GM12878 (cell line): ENCODE results near the gene TIAM1. TPM values are rescaled to one million over a fixed set of nuclear protein-coding genes. Genes with fewer than 3 reads are reported as not detected.

Experiments
- ATAC-seq: fragments of 200-7000 bp; cut with Tn5 transposase; 3 replicates; pipeline ENCODE4 v1.9.1; 2020; ENCODE audit warnings: mild to moderate bottlenecking, moderate library complexity
- BruUV-seq: library from RNA; stranded (reverse); fragments of 400-500 nt; replicated peaks from 2 replicates; lab custom pipeline; 2021; lab: Mats Ljungman, UMichigan
- CTCF ChIA-PET: fragments of 300-600 bp; sonication (Branson Sonifier 250); formaldehyde crosslinking; extraction: SDS; loops from one replicate; lab custom pipeline; 2021; ENCODE audit warnings: inconsistent platforms; lab: Yijun Ruan, JAX
- POLR2A ChIA-PET: fragments of 350-600 bp; formaldehyde crosslinking; extraction: SDS; loops from one replicate; lab custom pipeline; 2021; ENCODE audit warnings: inconsistent platforms; lab: Charles Lee
- RAD21 ChIA-PET: fragments of 300-600 bp; sonication (Branson Sonifier 250); formaldehyde crosslinking; loops from one replicate; lab custom pipeline; 2023; ENCODE audit warnings: antibody characterized with exemption; ENCODE audit not compliant: unreplicated experiment; lab: Charles Lee
- SMC1A ChIA-PET: fragments of 300-600 bp; sonication (Branson Sonifier 250); formaldehyde crosslinking; loops from one replicate; lab custom pipeline; 2023; ENCODE audit not compliant: unreplicated experiment, uncharacterized antibody; lab: Charles Lee
- DNase-seq: peaks from one replicate; pipeline ENCODE4 v3.0.0-alpha.2; 2011; ENCODE audit warnings: low read depth, low spot score
- FAIRE-seq: peaks from 3 replicates; lab custom pipeline; 2011; peaks lifted over from hg19 to GRCh38; lab: Jason Lieb, UNC
- H2AFZ ChIP-seq: 2 replicates; pipeline ENCODE4 v1.6.0; 2011; ENCODE audit warnings: low read depth, low read length, control low read depth; ENCODE audit not compliant: control insufficient read depth
- H3K27ac ChIP-seq: 2 replicates; pipeline ENCODE4 v1.5.1; 2011; ENCODE audit warnings: control low read depth; ENCODE audit not compliant: control insufficient read depth, insufficient read depth
- H3K27me3 ChIP-seq, 2 experiments: replicated peaks in 1 of 2; 2 replicates each; pipeline versions ENCODE4 v1.6.0 to v1.6.1; 2011; ENCODE audit warnings: low read length in 1 of 2; ENCODE audit not compliant: control insufficient read depth in 2 of 2, insufficient read depth in 2 of 2
- H3K36me3 ChIP-seq, 2 experiments: 2 replicates each; pipeline ENCODE4 v1.5.1; 2011; ENCODE audit warnings: low read length in 1 of 2; ENCODE audit not compliant: control insufficient read depth in 2 of 2, insufficient read depth in 2 of 2
- H3K4me1 ChIP-seq: 2 replicates; pipeline ENCODE4 v1.6.1; 2011; ENCODE audit warnings: mild to moderate bottlenecking, low read length, moderate library complexity, mixed read lengths; ENCODE audit not compliant: control insufficient read depth, insufficient read depth
- H3K4me2 ChIP-seq: 2 replicates; pipeline ENCODE4 v1.6.0; 2011; ENCODE audit warnings: control low read depth; ENCODE audit not compliant: control insufficient read depth, insufficient read depth
- H3K4me3 ChIP-seq: fragments of 200-600 bp; sonication (generic); 2 replicates; pipeline ENCODE4 v1.5.1; 2016
- H3K79me2 ChIP-seq: 2 replicates; pipeline ENCODE4 v1.6.0; 2011; ENCODE audit warnings: low read length; ENCODE audit not compliant: control insufficient read depth, insufficient read depth
- H3K9ac ChIP-seq: 2 replicates; pipeline ENCODE4 v1.8.0; 2011; ENCODE audit warnings: low read length, control low read depth, mixed read lengths; ENCODE audit not compliant: control insufficient read depth, insufficient read depth
- H3K9me3 ChIP-seq: replicated peaks from 3 replicates; pipeline ENCODE4 v1.5.1; 2011; ENCODE audit warnings: mild to moderate bottlenecking, low read length; ENCODE audit not compliant: control insufficient read depth, insufficient read depth
- H4K20me1 ChIP-seq: 2 replicates; pipeline ENCODE4 v1.6.0; 2011; ENCODE audit not compliant: control insufficient read depth, insufficient read depth
- BACH1 ChIP-seq: fragments of 450-650 bp; IDR thresholded peaks from 2 replicates; pipeline ENCODE4 v1.6.1; 2017; ENCODE audit warnings: mild to moderate bottlenecking, borderline replicate concordance
- BHLHE40 ChIP-seq, 2 experiments: fragments of 450-650 bp in 1 of 2; IDR thresholded peaks; 2 replicates each; pipeline ENCODE4 v1.6.1; 2011 to 2017; ENCODE audit warnings: low read depth in 2 of 2, borderline replicate concordance in 1 of 2, improper control_type of control experiment in 1 of 2, low read length in 1 of 2, mild to moderate bottlenecking in 1 of 2
- CBX3 ChIP-seq: fragments of 200-600 bp; sonication (generic); IDR thresholded peaks from 2 replicates; pipeline ENCODE4 v1.6.1; 2016; ENCODE audit warnings: low read depth, borderline replicate concordance
- CBX5 ChIP-seq: sonication (generic); IDR thresholded peaks from 2 replicates; pipeline ENCODE4 v1.6.1; 2016; ENCODE audit warnings: low read depth, moderate library complexity, mild to moderate bottlenecking, inconsistent platforms
- CEBPZ ChIP-seq: fragments of 150-350 bp; IDR thresholded peaks from 2 replicates; pipeline ENCODE4 v1.6.1; 2016; ENCODE audit warnings: low read depth, low read length
- EGR1 ChIP-seq, 2 experiments: IDR thresholded peaks; 1 replicate in 1 of 2; 2 replicates in 1 of 2; pipeline ENCODE4 v1.6.1; 2011 to 2012; ENCODE audit warnings: low read depth in 2 of 2, low read length in 2 of 2, borderline replicate concordance in 1 of 2, mild to moderate bottlenecking in 1 of 2, moderate library complexity in 1 of 2
- JUND ChIP-seq: IDR thresholded peaks from 2 replicates; pipeline ENCODE4 v1.6.1; 2012; ENCODE audit warnings: low read depth, mild to moderate bottlenecking, low read length, improper control_type of control experiment, moderate library complexity
- KLF5 ChIP-seq: fragments of 450-650 bp; IDR thresholded peaks from 2 replicates; pipeline ENCODE4 v1.6.1; 2014; ENCODE audit warnings: mild to moderate bottlenecking; ENCODE audit not compliant: partially characterized antibody
- NRF1 ChIP-seq: conservative IDR thresholded peaks from 2 replicates; pipeline ENCODE4 v1.6.1; 2011; ENCODE audit warnings: mild to moderate bottlenecking, low read depth, low read length, improper control_type of control experiment
- PBX3 ChIP-seq: IDR thresholded peaks from 2 replicates; pipeline ENCODE4 v1.6.1; 2011; ENCODE audit warnings: mild to moderate bottlenecking, low read depth, low read length, moderate library complexity; ENCODE audit not compliant: insufficient replicate concordance
- SMAD5 ChIP-seq: IDR thresholded peaks from 2 replicates; pipeline ENCODE4 v1.6.1; 2016; ENCODE audit warnings: antibody characterized with exemption, low read depth
- SP1 ChIP-seq: IDR thresholded peaks from one replicate; pipeline ENCODE4 v1.6.1; 2011; ENCODE audit warnings: low read depth, low read length
- ZNF274 ChIP-seq: IDR thresholded peaks from one replicate; pipeline ENCODE4 v1.8.0; 2011; ENCODE audit not compliant: insufficient read length, insufficient read depth
- WGBS: methylation state at CpG from one replicate; pipeline ENCODE4 v1.1.6; 2016; ENCODE audit warnings: low lambda C conversion rate; ENCODE audit not compliant: insufficient replicate concordance, insufficient coverage; ENCODE audit errors: missing lambda C conversion rate; 5-methylcytosine and 5-hydroxymethylcytosine counted together
- in situ Hi-C: fragments of 300-500 bp; cut with MboI; formaldehyde crosslinking; loops from 9 replicates; pipeline ENCODE4 v1.14.3; 2018; ENCODE audit warnings: mixed read lengths
- intact Hi-C: fragments of 100-400 bp; cut with micrococcal nuclease; formaldehyde crosslinking; loops from one replicate; pipeline ENCODE4 v1.14.2; 2022; ENCODE audit not compliant: unreplicated experiment
- polyA plus RNA-seq, 11 experiments: library from polyadenylated mRNA; depleted of rRNA in 4 of 11; unstranded in 6 of 11; stranded (reverse) in 5 of 11; fragments of >200 nt; fragmentation: Nextera tagmentation in 4 of 11; fragmentation: Illumina TruSeq in 1 of 11; extraction: Ambion mirVana in 4 of 11; extraction: Trizol in 1 of 11; gene quantifications; 1 replicate in 1 of 11; 2 replicates in 10 of 11; pipeline versions ENCODE4 v1.2.1 to v1.2.3, GENCODE V29; 2011 to 2016; ENCODE audit warnings: inconsistent platforms in 2 of 11, missing spikeins in 2 of 11, low read depth in 1 of 11
- total RNA-seq, 4 experiments: library from RNA; depleted of rRNA in 3 of 4; stranded (reverse); fragments of >200 nt in 3 of 4; fragmentation: Illumina TruSeq in 1 of 4; extraction: Trizol in 1 of 4; gene quantifications; 2 replicates each; pipeline versions ENCODE4 v1.2.1 to v1.2.3, GENCODE V29; 2013 to 2021
- TF ChIP-seq, protein P1 (sequence below): IDR thresholded peaks from 2 replicates; pipeline ENCODE4 v1.6.1; 2012; ENCODE audit warnings: low read depth, low read length, improper control_type of control experiment
- TF ChIP-seq, protein P2 (sequence below): fragments of 450-650 bp; IDR thresholded peaks from 2 replicates; pipeline ENCODE4 v1.6.1; 2016; ENCODE audit warnings: mild to moderate bottlenecking, moderate library complexity, borderline replicate concordance

Gene TIAM1
- total and polyA plus RNA-seq, 10 of the 15 experiments (the other 5 are each of a cell fraction or from before 2014, with no cell fraction given), result 0.31 to 35.9 (median 0.78) TPM

DNA sequence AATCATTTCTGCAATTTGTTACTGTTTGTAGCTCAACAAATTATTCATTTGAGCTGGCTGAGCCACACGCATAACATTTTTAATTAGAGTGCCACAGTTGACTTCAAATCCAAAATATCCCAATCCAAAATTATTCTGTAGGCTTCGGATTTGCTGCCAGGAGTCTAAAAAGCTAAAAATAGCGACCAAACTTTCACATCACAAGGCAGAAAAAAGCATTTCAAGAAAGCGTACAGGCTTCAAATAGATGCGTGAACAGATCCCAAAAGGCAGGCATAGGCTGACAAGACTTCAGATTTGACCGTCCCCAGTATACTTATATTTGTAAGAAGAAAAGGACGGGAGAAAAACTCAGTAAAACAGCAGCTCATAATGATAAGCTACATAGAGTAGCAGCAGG is 24.3 kb upstream of the TIAM1 start:
- no peak overlapping the region for H3K4me2 ChIP-seq
- H3K4me1 ChIP-seq, result no peaks in the 10 kb centered on the region
- no peak overlapping the region for H3K27ac ChIP-seq
- SMC1A ChIA-PET, result interaction anchor here (0.7 to 1.0 kb wide), 2 partner anchors 25 to 31 kb away, joined by 3 read pairs; no protein-coding TSS in a partner anchor
- ATAC-seq, result no peak
- POLR2A ChIA-PET, result interaction anchor here (0.6 kb wide), 1 partner anchor 139 kb away, joined by 5 read pairs; no protein-coding TSS in a partner anchor
- H4K20me1 ChIP-seq, result no peaks in the 10 kb centered on the region
- no peaks in the 10 kb centered on the region for H3K79me2 ChIP-seq
- RAD21 ChIA-PET, result interaction anchor here (1.4 kb wide), 1 partner anchor 41 kb away, joined by 4 read pairs; no protein-coding TSS in a partner anchor
- BruUV-seq, result no TSS peak
- no peak overlapping the region for H3K4me3 ChIP-seq
- H3K27me3 ChIP-seq, result no peaks in the 10 kb centered on the region
- 33% methylated on average over 7 of the region's 7 CpGs for WGBS
- no peak overlapping the region for H3K9ac ChIP-seq
- no peak for DNase-seq
- H2AFZ ChIP-seq, result no peak overlapping the region
- H3K9me3 ChIP-seq, result no peaks in the 10 kb centered on the region
- intact Hi-C loops (no loop called here), in situ Hi-C loops (no loop called here)
- no peaks in the 10 kb centered on the region for H3K36me3 ChIP-seq
- CTCF ChIA-PET, result no interaction called here
- FAIRE-seq, result no peak
- TF ChIP-seq BACH1 (no peak), PBX3 (no peak), JUND (no peak), KLF5 (no peak), SMAD5 (no peak), CEBPZ (no peak), CBX5 (no peak), CBX3 (no peak), EGR1 (IDR thresholded peaks at IDR 0.05; ENCODE audit: borderline replicate concordance in 1 of 2, low read depth in 2 of 2, low read length in 2 of 2) (no peak), SP1 (no peak), NRF1 (no peak), BHLHE40 (IDR thresholded peaks at IDR 0.05; ENCODE audit: borderline replicate concordance in 1 of 2, low read depth in 2 of 2, low read length in 1 of 2) (no peak), ZNF274 (no peak)
- TF ChIP-seq, protein P1, sequence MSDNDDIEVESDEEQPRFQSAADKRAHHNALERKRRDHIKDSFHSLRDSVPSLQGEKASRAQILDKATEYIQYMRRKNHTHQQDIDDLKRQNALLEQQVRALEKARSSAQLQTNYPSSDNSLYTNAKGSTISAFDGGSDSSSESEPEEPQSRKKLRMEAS, result no peak
- TF ChIP-seq, protein P2, sequence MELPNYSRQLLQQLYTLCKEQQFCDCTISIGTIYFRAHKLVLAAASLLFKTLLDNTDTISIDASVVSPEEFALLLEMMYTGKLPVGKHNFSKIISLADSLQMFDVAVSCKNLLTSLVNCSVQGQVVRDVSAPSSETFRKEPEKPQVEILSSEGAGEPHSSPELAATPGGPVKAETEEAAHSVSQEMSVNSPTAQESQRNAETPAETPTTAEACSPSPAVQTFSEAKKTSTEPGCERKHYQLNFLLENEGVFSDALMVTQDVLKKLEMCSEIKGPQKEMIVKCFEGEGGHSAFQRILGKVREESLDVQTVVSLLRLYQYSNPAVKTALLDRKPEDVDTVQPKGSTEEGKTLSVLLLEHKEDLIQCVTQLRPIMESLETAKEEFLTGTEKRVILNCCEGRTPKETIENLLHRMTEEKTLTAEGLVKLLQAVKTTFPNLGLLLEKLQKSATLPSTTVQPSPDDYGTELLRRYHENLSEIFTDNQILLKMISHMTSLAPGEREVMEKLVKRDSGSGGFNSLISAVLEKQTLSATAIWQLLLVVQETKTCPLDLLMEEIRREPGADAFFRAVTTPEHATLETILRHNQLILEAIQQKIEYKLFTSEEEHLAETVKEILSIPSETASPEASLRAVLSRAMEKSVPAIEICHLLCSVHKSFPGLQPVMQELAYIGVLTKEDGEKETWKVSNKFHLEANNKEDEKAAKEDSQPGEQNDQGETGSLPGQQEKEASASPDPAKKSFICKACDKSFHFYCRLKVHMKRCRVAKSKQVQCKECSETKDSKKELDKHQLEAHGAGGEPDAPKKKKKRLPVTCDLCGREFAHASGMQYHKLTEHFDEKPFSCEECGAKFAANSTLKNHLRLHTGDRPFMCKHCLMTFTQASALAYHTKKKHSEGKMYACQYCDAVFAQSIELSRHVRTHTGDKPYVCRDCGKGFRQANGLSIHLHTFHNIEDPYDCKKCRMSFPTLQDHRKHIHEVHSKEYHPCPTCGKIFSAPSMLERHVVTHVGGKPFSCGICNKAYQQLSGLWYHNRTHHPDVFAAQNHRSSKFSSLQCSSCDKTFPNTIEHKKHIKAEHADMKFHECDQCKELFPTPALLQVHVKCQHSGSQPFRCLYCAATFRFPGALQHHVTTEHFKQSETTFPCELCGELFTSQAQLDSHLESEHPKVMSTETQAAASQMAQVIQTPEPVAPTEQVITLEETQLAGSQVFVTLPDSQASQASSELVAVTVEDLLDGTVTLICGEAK, result no peak
